Activated naive CD4-positive, alpha-beta T cell treated with anti-CD3 and anti-CD28 coated beads, Interleukin-2, amount 50 U/mL, for 24 hours (primary cell): ENCODE results near the gene WNK2.
"Not testable (repeated sequence)": the region's sequence is repeated elsewhere in the genome, so short reads cannot be mapped to it uniquely, and the experiment has no call there.

Source experiments
- H3K27ac Mint-ChIP-seq: one replicate; pipeline ENCODE4 v1.8.0; 2021; ENCODE audit warnings: mild to moderate bottlenecking, mixed read lengths
- H3K27me3 Mint-ChIP-seq: one replicate; pipeline ENCODE4 v1.8.0; 2021; ENCODE audit warnings: mixed read lengths
- H3K36me3 Mint-ChIP-seq: one replicate; pipeline ENCODE4 v1.8.0; 2021; ENCODE audit warnings: mixed read lengths
- H3K4me1 Mint-ChIP-seq: one replicate; pipeline ENCODE4 v1.8.0; 2021; ENCODE audit warnings: mixed read lengths
- H3K4me3 Mint-ChIP-seq: one replicate; pipeline ENCODE4 v1.8.0; 2021; ENCODE audit warnings: mild to moderate bottlenecking, mixed read lengths
- H3K9me3 Mint-ChIP-seq: one replicate; pipeline ENCODE4 v1.8.0; 2021; ENCODE audit warnings: mixed read lengths

Gene WNK2

GRCh38 chr9:93243112-93243511 lies 59.2 kb downstream of the WNK2 start:
- peaks cover under 1% of the 10 kb centered on the region for H3K4me1 Mint-ChIP-seq
- H3K27me3 Mint-ChIP-seq = no peaks in the 10 kb centered on the region
- H3K27ac Mint-ChIP-seq = no peak overlapping the region
- no peak overlapping the region for H3K4me3 Mint-ChIP-seq
- H3K9me3 Mint-ChIP-seq = no peaks in the 10 kb centered on the region
- H3K36me3 Mint-ChIP-seq = no peaks in the 10 kb centered on the region

GRCh38 chr9:93244101-93244500 lies 60.2 kb downstream of the WNK2 start:
- Mint-ChIP-seq H3K27ac (no peak overlapping the region), H3K4me1 (no peaks in the 10 kb centered on the region)

GRCh38 chr9:93244510-93245436 lies 60.8 kb downstream of the WNK2 start:
- Mint-ChIP-seq H3K27me3 (no peaks in the 10 kb centered on the region), H3K27ac (no peak overlapping the region), H3K36me3 (no peaks in the 10 kb centered on the region), H3K4me1 (no peaks in the 10 kb centered on the region), H3K9me3 (no peaks in the 10 kb centered on the region), H3K4me3 (no peak overlapping the region)

More at GRCh38 chr9:93244101-93244500, 60.2 kb downstream of the WNK2 start:
- no peaks in the 10 kb centered on the region for H3K27me3 Mint-ChIP-seq
- H3K36me3 Mint-ChIP-seq = no peaks in the 10 kb centered on the region
- H3K9me3 Mint-ChIP-seq = no peaks in the 10 kb centered on the region
- H3K4me3 Mint-ChIP-seq = no peak overlapping the region

GRCh38 chr9:93245437-93245970 lies 61.6 kb downstream of the WNK2 start:
- Mint-ChIP-seq H3K27me3 (no peaks in the 10 kb centered on the region), H3K4me3 (no peak overlapping the region), H3K4me1 (no peaks in the 10 kb centered on the region), H3K9me3 (no peaks in the 10 kb centered on the region), H3K27ac (no peak overlapping the region), H3K36me3 (no peaks in the 10 kb centered on the region)

- H3K4me3 Mint-ChIP-seq = no peak overlapping the region
- no peaks in the 10 kb centered on the region for H3K27me3 Mint-ChIP-seq
- no peaks in the 10 kb centered on the region for H3K36me3 Mint-ChIP-seq
- H3K9me3 Mint-ChIP-seq = no peaks in the 10 kb centered on the region
- H3K4me1 Mint-ChIP-seq = no peaks in the 10 kb centered on the region
- H3K27ac Mint-ChIP-seq = no peak overlapping the region
Observed at GRCh38 chr9:93246111-93246510, 62.2 kb downstream of the WNK2 start.

GRCh38 chr9:93246526-93246925 lies 62.6 kb downstream of the WNK2 start:
- no peak overlapping the region for H3K4me3 Mint-ChIP-seq
- H3K4me1 Mint-ChIP-seq = no peaks in the 10 kb centered on the region
- H3K27me3 Mint-ChIP-seq = no peaks in the 10 kb centered on the region
- H3K27ac Mint-ChIP-seq = no peak overlapping the region
- no peaks in the 10 kb centered on the region for H3K9me3 Mint-ChIP-seq
- H3K36me3 Mint-ChIP-seq = no peaks in the 10 kb centered on the region

- H3K27ac Mint-ChIP-seq = no peak overlapping the region
- H3K4me1 Mint-ChIP-seq = no peaks in the 10 kb centered on the region
- no peak overlapping the region for H3K4me3 Mint-ChIP-seq
- no peaks in the 10 kb centered on the region for H3K27me3 Mint-ChIP-seq
- no peaks in the 10 kb centered on the region for H3K9me3 Mint-ChIP-seq
- H3K36me3 Mint-ChIP-seq = no peaks in the 10 kb centered on the region
Observed at GRCh38 chr9:93247099-93247865, 63.3 kb downstream of the WNK2 start.

GRCh38 chr9:93247892-93248291 lies 64.0 kb downstream of the WNK2 start:
- Mint-ChIP-seq H3K4me1 (no peaks in the 10 kb centered on the region), H3K9me3 (no peaks in the 10 kb centered on the region), H3K4me3 (no peak overlapping the region)

GRCh38 chr9:93248386-93249040 lies 64.6 kb downstream of the WNK2 start:
- Mint-ChIP-seq H3K4me3 (no peak overlapping the region), H3K4me1 (no peaks in the 10 kb centered on the region), H3K36me3 (no peaks in the 10 kb centered on the region), H3K27me3 (no peaks in the 10 kb centered on the region), H3K27ac (no peak overlapping the region), H3K9me3 (no peaks in the 10 kb centered on the region)

More at GRCh38 chr9:93247892-93248291, 64.0 kb downstream of the WNK2 start:
- Mint-ChIP-seq H3K36me3 (no peaks in the 10 kb centered on the region), H3K27ac (no peak overlapping the region), H3K27me3 (no peaks in the 10 kb centered on the region)

- H3K36me3 Mint-ChIP-seq = no peaks in the 10 kb centered on the region
- H3K9me3 Mint-ChIP-seq = no peaks in the 10 kb centered on the region
- no peak overlapping the region for H3K27ac Mint-ChIP-seq
- H3K27me3 Mint-ChIP-seq = no peaks in the 10 kb centered on the region
- no peak overlapping the region for H3K4me3 Mint-ChIP-seq
- H3K4me1 Mint-ChIP-seq = no peaks in the 10 kb centered on the region
Observed at GRCh38 chr9:93250185-93250584, 66.2 kb downstream of the WNK2 start.

- not testable (repeated sequence) for H3K36me3 Mint-ChIP-seq, H3K9me3 Mint-ChIP-seq, H3K27me3 Mint-ChIP-seq, H3K27ac Mint-ChIP-seq, H3K4me3 Mint-ChIP-seq, H3K4me1 Mint-ChIP-seq
Observed at GRCh38 chr9:93251309-93251708, 67.4 kb downstream of the WNK2 start.

GRCh38 chr9:93252116-93252780 lies 68.3 kb downstream of the WNK2 start:
- Mint-ChIP-seq H3K27me3 (no peaks in the 10 kb centered on the region), H3K36me3 (no peaks in the 10 kb centered on the region), H3K4me1 (no peaks in the 10 kb centered on the region), H3K27ac (no peak overlapping the region), H3K4me3 (no peak overlapping the region), H3K9me3 (no peaks in the 10 kb centered on the region)

GRCh38 chr9:93252781-93253530 lies 69.0 kb downstream of the WNK2 start:
- no peaks in the 10 kb centered on the region for H3K36me3 Mint-ChIP-seq
- no peaks in the 10 kb centered on the region for H3K27me3 Mint-ChIP-seq
- H3K27ac Mint-ChIP-seq = no peak overlapping the region
- no peaks in the 10 kb centered on the region for H3K4me1 Mint-ChIP-seq
- H3K9me3 Mint-ChIP-seq = no peaks in the 10 kb centered on the region
- no peak overlapping the region for H3K4me3 Mint-ChIP-seq

GRCh38 chr9:93253633-93254032 lies 69.7 kb downstream of the WNK2 start:
- Mint-ChIP-seq H3K4me1 (no peaks in the 10 kb centered on the region), H3K27me3 (no peaks in the 10 kb centered on the region), H3K4me3 (no peak overlapping the region), H3K36me3 (no peaks in the 10 kb centered on the region), H3K9me3 (no peaks in the 10 kb centered on the region), H3K27ac (no peak overlapping the region)
